Amniotic stem cell (primary cell): ENCODE measurements around the gene CNOT6L.

Experiments
- DNase-seq: peaks from one replicate; lab custom pipeline; 2025; lab: John Stamatoyannopoulos, UW

CNOT6L gene

DNA sequence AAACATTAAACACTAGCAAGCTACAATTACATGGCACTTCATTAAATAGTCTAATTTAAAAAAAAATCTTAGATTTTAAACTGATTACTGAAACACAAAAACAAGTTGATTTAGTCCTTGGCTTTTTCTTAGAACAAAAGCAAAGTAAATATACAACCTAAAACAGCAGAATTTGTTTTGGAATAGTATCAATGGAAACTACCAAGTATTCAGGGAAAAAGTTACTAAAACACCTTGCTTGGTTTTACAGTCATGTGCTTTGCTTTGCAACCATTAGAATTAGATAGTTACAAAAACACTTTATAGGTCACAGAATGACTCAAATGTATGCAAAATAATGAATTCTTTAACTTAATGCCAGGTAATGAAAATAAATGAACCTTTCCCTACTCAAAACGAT is 105.3 kb downstream of the CNOT6L start:
- DNase-seq = no peak

DNA sequence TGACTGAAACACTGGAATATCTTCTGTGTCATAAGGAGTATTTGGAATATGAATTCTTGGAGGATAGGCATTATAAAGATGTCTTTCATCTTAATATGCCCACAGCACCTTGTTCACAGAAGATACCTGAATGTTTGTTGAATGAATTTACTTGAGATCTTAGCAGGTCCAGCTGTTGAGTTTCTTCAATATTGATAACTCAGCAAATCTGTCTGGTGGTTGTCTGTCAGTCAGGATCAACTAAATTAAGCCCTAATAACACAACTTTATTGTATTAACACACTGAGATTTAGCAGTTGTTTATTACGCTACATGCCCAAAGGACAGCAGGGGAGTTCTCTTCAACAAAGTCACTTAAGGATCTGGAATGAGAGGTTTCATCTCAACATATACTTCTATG is 106.5 kb downstream of the CNOT6L start:
- no peak for DNase-seq

DNA sequence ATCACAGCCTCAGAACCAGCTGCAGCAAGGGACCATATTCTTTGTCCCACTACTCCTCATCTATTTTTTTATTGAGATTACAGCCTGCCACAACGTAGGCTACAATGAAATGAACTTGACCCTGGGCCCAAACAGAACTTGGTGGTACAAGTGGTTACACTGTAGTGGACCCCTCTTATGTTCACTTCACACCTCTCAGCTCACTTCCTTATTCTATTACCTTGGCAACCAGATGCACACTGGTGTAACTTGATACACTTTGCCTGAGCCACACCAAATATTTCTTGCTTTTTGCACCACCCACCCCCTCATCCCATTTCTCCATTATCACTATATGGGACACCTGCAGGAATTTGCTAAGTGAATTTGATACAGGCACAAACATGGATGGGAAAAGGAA is 107.7 kb downstream of the CNOT6L start:
- no peak for DNase-seq

DNA sequence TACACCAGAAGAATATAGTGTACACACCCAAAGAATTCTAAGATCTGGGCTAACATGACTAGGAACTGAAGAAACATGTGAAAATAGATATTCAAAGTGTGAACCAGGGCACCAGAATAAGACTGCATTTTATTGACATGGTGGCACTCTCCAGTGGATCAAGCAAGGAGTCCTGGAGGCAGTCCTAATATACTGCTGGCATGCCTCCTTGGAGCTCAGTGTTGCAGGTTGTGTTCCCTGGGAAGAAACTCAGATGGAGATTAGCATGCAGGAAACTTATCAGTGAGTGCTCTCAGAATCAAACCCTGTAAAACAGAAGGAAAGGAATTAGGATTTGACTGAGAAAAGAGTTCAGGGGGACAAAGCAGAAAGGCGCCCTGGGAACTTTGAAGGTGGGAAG is 108.5 kb downstream of the CNOT6L start:
- DNase-seq = no peak

DNA sequence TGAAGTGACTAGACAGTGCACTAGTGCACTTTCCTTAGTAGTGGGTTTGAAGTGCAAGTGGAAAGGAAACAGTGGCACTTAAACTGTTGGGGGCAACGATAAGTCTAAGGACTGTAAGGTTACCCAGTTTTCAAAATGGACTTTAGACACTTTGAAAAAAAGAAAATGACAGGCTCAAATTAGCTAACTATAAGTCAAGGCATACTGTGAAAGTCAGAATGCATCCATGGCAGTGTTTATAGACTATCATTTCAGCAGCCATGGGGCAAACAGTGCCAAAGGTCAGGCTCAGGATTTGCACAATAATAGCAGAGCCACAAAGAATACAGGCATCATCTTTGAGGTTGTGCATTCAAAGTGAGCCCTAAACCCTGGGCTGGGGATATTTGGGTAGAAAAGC is 109.1 kb downstream of the CNOT6L start:
- DNase-seq = no peak

DNA sequence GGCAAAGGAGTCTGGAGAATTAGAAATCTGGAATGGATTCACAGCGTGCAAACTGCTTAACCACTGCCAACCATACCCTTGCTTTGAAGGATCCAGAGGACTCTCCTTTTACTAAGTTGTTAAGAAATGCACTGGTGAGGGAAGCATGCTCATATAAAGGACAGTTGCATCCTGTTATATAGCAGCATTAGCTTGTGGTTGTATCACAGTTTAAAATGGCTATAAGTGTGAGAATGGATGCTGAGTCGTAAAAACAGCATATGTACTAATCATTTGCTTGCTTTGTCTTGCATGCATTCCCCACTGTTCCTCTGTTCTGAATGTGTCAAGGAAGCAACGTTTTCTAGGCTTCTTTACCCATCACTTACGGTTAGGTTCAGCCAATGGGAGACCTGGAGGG is 112.5 kb downstream of the CNOT6L start:
- DNase-seq = no peak

DNA sequence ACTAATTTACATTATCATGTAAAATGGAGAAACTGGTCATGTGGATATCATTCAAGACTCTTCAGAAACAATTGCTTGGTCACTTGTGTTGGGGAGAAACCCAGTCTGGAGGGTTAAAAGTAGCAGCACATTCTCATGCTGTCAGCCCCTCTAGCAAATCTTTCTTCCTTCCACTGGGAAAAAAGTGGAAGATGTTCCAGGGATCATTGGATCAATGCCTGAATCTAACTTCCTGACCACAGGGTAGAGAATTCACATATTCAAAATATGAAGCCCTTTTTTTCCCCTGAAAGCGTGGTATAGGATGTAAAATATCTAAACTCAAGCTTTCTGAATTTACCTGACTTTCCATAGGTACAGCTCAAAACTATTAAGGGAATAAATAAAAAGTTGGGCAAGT is 115.5 kb downstream of the CNOT6L start:
- DNase-seq = no peak

DNA sequence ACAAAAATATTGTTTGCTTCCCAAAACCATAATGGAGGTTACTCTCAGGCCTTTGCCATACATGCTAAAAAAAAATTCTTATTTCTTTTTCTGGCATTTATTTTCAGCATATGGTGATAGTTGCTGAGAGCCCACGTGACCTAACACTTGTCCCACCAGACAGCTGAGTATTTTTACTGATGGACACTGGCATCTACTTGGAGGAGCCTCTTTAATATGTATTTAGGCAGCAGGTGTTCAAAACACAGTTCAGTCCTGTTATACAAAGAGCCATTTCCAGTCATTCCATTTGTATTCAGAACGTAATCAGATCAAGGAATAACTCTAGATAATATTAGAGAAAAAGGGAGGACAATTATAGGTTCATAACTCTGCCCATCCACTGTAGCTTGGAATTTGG is 118.0 kb downstream of the CNOT6L start:
- DNase-seq = no peak

DNA sequence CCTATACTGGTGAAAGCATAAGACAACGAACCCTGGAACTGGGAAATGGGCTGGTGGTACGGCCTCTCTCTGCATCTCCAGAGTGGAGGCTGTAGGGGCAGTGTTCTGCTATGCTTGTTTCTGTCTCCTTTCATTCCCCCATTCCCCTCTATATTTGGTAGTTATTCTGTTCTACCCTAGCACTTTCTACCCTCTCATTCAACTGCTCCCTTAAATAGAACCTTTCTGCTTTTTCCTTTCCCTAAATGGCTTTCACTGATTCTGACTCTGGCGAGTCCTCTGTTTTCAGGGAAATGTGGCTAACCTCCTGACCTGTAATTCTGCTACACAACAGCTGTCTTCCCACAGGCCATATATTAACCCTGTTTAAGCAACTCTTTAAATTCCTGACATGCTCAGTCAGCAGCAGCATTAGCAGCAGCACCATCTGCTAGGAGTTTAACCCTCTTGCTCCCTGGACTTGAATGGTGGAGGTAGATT is 119.4 kb downstream of the CNOT6L start:
- DNase-seq = peak; percentile 0

DNA sequence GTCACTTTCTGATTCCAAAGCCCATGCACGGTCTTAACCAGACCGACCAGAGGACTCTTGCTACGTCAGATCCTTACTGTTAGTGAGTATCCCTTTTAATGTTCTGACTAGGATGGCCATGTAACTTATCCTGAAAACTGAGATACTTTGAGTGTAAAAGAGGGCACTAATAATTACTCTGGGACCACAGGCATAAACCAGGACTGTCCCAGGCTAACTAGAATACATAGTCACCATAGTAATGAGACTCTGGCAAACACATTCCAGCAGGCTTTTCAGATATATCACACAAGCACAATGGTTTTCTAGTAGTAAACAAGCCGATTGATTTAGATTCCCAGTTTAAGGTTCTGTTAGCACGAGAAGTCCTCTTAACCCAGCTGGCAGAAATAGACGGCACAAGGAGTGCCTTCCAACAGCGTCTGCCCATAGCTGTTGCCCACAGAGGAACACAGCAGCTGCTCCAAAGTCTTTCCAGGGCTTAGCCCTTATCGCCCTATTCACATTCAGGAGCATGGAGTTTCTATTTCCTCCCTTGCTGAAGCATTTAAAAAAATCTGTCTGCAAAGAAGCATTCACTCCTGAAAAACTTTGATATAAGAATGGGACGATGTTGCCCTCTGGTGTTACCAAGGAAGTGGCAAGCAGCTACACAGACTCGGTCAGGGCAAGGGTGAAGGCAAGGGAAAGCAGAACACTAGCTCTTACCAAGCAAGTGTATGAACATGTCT is 121.1 kb downstream of the CNOT6L start:
- peak; percentile 12 for DNase-seq

DNA sequence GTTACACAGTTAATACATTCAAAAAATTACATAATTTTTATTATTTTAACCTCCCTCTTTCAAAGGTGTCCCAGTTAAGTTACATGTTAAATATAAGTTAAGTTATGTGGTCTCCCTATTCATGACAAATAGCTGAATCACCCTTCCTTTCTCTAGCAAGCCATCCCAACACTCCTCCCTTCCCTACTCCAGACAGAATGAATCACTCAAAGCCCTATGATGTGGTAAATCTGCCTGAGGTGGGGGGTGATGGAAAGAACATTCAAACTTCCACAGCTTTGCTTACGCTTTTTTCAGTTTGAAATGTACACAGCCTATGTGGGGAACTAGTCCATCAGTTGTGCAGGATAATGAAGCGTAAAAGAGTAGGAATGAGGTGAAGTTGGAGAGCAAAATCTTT is 123.4 kb downstream of the CNOT6L start:
- DNase-seq = peak; percentile 71

DNA sequence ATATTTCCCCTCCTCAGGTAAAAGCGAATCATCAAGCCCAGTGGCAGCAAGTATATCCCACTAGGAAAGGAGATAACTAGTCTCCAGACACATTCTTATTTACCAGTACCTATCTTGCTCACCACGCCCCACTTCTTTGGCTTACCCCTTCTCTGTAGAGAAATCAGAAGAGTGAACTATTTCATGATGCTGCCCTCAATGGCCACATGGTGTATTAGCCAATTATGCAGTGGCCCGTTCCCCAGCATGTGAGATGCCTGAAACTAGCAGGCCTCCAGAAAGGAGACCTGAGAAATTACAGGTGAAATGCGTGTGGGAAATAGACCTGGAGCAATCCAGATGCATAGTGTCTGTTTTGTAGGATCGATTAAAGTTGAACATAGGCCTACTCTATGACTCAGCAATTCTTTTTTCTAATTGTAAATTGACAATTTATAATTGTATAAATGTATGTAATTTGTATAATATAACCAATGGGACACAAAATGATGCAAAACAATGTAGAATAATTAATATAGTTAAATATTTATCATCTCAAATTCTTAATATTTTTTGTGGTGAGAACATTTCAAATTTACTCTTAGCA is 126.2 kb downstream of the CNOT6L start:
- no peak for DNase-seq

DNA sequence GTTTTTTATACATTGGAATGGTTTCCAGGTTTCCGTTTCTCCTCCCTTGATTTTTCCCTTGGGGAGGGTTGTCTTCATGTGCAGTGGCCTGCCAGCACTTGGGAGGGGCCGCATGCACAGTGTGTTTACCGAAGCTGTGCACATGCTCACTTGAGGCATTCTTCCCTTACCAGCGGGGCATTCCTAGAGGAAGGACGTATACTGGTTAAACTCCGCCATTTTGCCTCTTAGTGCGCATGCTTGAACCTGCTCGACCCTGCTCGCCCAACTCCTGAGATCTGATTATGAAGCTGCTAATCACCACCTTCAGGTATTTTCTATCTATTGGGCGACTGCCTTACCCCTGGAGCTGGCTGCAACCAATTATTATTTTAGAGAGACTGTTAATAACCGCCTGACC is 137.4 kb downstream of the CNOT6L start:
- no peak for DNase-seq

DNA sequence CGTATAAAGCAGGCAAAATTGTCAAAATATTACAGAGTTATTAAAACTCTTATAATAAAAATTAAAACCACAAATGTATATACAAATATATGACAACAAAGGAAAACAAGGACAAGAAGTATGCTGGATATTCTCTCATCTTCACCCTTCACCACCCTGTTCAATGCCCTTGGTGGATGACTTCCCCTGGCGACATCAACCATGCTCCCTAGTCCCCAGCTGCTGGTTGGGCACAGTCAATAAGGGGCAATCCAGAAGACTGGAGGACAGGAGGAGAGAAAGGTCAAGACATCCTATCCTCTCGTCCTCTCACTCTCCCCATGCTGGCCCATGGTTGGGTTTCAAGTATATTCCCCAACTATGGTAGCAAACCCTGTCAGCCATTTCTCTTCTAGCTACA is 142.3 kb downstream of the CNOT6L start:
- DNase-seq = no peak

DNA sequence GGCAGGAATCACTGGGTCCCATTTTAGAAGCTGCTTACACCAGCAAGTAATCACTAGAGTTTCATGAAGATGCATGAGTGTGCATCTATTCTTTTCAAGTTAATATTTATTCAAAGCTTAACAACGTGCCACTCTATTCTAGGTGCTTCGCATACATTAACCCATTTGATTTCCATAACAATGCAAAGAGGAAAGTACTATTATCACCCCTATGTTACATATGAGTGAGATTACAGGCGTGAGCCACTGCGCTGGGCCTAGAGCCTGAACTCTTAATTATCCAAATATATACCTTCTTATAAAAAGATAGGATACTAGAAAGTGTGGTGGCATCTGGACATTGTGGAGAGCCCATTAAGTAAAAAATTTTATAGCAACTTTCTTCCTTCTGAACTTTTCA is 148.1 kb downstream of the CNOT6L start:
- DNase-seq = no peak

DNA sequence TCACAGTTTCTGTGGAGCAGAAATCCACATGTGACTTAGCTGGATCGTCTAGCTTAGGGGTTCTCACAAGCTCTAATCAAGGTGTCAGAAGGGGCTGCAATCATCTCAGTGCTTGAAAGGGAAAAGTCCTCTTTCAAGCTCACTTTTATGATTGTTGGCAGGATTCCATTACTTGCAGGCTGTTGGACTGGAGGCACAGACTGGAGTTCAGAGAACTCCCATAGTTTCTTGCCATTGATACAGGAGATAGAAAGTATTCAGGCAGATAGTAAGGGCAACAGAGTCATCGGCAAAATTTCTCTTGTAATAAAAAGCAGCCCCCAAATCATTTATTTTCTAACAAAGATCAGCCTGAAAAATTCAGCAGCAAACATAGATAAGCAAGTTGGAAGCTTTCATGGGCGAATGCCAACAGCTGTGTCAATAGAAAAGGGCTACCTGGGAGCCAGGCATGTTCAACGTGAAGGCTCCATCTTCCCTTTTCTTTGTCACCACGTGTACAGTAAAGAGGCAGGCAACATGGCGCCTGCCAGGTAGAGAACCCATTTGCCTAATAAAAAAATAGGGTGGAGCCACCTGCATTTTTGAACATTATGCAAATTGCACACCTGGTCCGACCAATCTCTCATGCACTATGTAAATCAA is 149.1 kb downstream of the CNOT6L start:
- DNase-seq = no peak

DNA sequence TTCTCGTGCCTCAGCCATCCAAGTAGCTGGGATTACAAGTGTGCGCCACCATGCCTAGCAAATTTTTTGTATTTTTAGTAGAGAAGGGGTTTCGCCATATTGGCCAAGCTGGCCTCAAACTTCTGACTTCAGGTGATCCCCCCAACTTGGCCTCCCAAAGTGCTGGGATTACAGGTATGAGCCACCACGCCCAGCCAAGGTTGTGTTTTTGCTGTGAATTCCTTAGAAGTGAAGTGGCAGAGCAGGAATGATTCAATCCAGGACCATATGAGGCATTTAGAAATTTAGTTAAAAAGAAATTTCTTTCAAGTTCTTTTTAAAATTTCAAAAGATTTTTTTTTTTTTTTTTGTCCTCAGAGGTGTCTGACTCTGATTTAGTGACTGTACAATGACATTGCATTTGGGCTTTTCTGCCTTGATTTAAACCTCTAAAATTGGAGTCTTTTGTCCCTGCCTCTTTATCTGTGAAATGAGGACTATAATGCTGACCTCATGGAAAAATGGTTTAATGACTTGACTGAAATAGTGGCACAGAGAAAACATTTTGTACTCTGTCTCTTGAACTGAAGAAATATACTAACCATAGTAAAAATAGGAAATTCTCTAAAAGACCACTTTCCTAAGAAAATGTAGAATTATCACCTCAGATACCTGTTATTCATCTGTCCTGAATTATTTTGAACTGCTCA is 153.6 kb downstream of the CNOT6L start:
- no peak for DNase-seq
